ENCODE data around the gene SIRT7. TPM values are rescaled to one million over a fixed set of nuclear protein-coding genes. Genes with fewer than 3 reads are reported as not detected.

Gene SIRT7
- total and polyA plus RNA-seq, 8 donors: 11.6 to 37.9 (median 13.2) TPM

GRCh38 chr17:81902023-81902652, 15.8 kb downstream of the SIRT7 start, which contains the start of gene NPB:
NPB (plus strand) TSS chr17:81902238; CDS start chr17:81902278, 40 bp downstream.
- ATAC-seq (peak; percentile 47), DNase-seq (peak in 1 of 4 donors; percentile 80)
- peaks cover 0 to 77% of the 10 kb centered on the region in 2 donors for H3K36me3 ChIP-seq
- H3K4me3 ChIP-seq: peak within 1 kb of the TSS; percentile 9 to 16
- TF ChIP-seq, protein P1, sequence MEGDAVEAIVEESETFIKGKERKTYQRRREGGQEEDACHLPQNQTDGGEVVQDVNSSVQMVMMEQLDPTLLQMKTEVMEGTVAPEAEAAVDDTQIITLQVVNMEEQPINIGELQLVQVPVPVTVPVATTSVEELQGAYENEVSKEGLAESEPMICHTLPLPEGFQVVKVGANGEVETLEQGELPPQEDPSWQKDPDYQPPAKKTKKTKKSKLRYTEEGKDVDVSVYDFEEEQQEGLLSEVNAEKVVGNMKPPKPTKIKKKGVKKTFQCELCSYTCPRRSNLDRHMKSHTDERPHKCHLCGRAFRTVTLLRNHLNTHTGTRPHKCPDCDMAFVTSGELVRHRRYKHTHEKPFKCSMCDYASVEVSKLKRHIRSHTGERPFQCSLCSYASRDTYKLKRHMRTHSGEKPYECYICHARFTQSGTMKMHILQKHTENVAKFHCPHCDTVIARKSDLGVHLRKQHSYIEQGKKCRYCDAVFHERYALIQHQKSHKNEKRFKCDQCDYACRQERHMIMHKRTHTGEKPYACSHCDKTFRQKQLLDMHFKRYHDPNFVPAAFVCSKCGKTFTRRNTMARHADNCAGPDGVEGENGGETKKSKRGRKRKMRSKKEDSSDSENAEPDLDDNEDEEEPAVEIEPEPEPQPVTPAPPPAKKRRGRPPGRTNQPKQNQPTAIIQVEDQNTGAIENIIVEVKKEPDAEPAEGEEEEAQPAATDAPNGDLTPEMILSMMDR (IDR thresholded peaks at IDR 0.05): no peak
- no peaks in the 10 kb centered on the region for H3K9me3 ChIP-seq
- peaks cover 0 to 23% of the 10 kb centered on the region in 2 donors for H3K27me3 ChIP-seq
- intact Hi-C loops (cut with DNase I): no loop called here
- no peak within 1 kb of the TSS for H3K27ac ChIP-seq
- peaks cover 7 to 14% of the 10 kb centered on the region in 2 donors for H3K4me1 ChIP-seq

- no peak overlapping the region for H3K27ac ChIP-seq
- ATAC-seq (no peak), DNase-seq (no peak)
- H3K4me3 ChIP-seq: peak overlapping the region; percentile 9 to 16
- intact Hi-C loops (cut with DNase I): no loop called here
- H3K36me3 ChIP-seq: peaks cover 0 to 77% of the 10 kb centered on the region in 2 donors
- TF ChIP-seq, protein P1 (IDR thresholded peaks at IDR 0.05): no peak
- H3K27me3 ChIP-seq: peaks cover 0 to 23% of the 10 kb centered on the region in 2 donors
- H3K9me3 ChIP-seq: no peaks in the 10 kb centered on the region
- H3K4me1 ChIP-seq: peaks cover 7 to 14% of the 10 kb centered on the region in 2 donors
Measured at GRCh38 chr17:81901167-81902022, 16.6 kb downstream of the SIRT7 start.

DNA sequence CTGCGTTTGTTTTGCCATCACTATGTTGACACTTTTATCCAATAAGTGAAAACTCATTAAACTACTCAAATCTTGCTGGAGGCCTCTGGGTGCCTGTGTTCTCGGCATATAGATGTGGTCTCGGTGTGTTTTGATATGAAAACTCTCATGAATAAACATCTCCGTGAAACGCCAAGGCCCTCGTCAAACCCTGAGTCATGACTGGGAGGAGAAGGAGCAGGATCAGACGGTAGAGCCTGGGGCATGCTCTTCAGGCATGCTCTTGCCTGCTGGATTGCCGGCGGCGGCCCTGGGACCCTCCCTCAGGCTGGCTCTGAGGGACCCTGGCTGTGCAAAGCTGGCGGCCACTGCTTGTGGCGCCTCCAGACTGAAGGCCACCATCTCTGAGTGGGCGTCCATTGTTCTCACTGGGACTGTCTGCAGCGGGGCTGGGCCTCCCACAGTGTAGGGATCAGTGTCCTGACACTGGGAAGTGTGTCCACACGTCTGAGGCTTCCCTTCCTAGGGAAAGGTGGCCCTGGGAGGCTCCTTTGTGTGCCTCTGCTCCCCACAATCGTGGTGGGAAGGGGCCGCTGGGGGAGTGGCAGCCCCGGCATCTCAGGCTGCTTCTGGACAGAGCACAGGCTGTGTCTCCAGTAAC, 17.7 kb downstream of the SIRT7 start:
- no peak for DNase-seq
- Histone ChIP-seq H3K4me1 (peaks cover 7 to 14% of the 10 kb centered on the region in 2 donors), H3K9me3 (no peaks in the 10 kb centered on the region), H3K27me3 (peaks cover 0 to 23% of the 10 kb centered on the region in 2 donors), H3K4me3 (no peak overlapping the region), H3K36me3 (peaks cover 0 to 77% of the 10 kb centered on the region in 2 donors), H3K27ac (no peak overlapping the region)
- TF ChIP-seq, protein P1 (IDR thresholded peaks at IDR 0.05): no peak
- intact Hi-C loops (cut with DNase I): no loop called here
- no peak for ATAC-seq

- Histone ChIP-seq H3K27me3 (peaks cover 0 to 23% of the 10 kb centered on the region in 2 donors), H3K4me1 (peaks cover 7 to 14% of the 10 kb centered on the region in 2 donors), H3K4me3 (no peak overlapping the region), H3K36me3 (peaks cover 0 to 77% of the 10 kb centered on the region in 2 donors), H3K27ac (no peak overlapping the region), H3K9me3 (no peaks in the 10 kb centered on the region)
- TF ChIP-seq, protein P1 (IDR thresholded peaks at IDR 0.05): no peak
- intact Hi-C loops (cut with DNase I): no loop called here
- ATAC-seq (no peak), DNase-seq (no peak)
Measured at GRCh38 chr17:81899514-81900166, 18.3 kb downstream of the SIRT7 start.

Data from left lung (tissue), 10 donors.